Measurements from ENCODE around the gene ULK3.

ULK3 gene

GRCh38 chr15:74821091-74821789 lies 21.7 kb downstream of the ULK3 start:
- no peak for DNase-seq

- DNase-seq, result no peak
Observed at GRCh38 chr15:74820056-74820455, 22.9 kb downstream of the ULK3 start.

- DNase-seq, result no peak
Observed at GRCh38 chr15:74817370-74817737, 25.6 kb downstream of the ULK3 start.

GRCh38 chr15:74816624-74817369 lies 26.2 kb downstream of the ULK3 start:
- DNase-seq, result no peak

- no peak for DNase-seq
Observed at GRCh38 chr15:74815961-74816360, 27.0 kb downstream of the ULK3 start.

GRCh38 chr15:74815121-74815934 lies 27.6 kb downstream of the ULK3 start:
- DNase-seq, result no peak

GRCh38 chr15:74812533-74812932 lies 30.4 kb downstream of the ULK3 start, which contains the start of gene LMAN1L:
TSS of gene LMAN1L (plus strand) at chr15:74812835. CDS start at chr15:74812855, 20 bp downstream.
- DNase-seq, result no peak

- no peak for DNase-seq
Observed at GRCh38 chr15:74809956-74810355, 33.0 kb downstream of the ULK3 start.

- DNase-seq, result no peak
Observed at GRCh38 chr15:74809242-74809641, 33.7 kb downstream of the ULK3 start.

GRCh38 chr15:74808840-74809229 lies 34.1 kb downstream of the ULK3 start:
- no peak for DNase-seq

GRCh38 chr15:74808078-74808839 lies 34.7 kb downstream of the ULK3 start:
- no peak for DNase-seq

GRCh38 chr15:74807282-74807681 lies 35.7 kb downstream of the ULK3 start:
- DNase-seq, result no peak

GRCh38 chr15:74804935-74805334 lies 38.0 kb downstream of the ULK3 start:
- DNase-seq, result no peak

- DNase-seq, result no peak
Observed at GRCh38 chr15:74802862-74803447, 40.0 kb downstream of the ULK3 start.

GRCh38 chr15:74802290-74802689 lies 40.7 kb downstream of the ULK3 start:
- DNase-seq, result no peak

GRCh38 chr15:74801311-74801997 lies 41.5 kb downstream of the ULK3 start:
- no peak for DNase-seq

- DNase-seq, result no peak
Observed at GRCh38 chr15:74800559-74801094, 42.3 kb downstream of the ULK3 start.

- DNase-seq, result peak; percentile 88
Observed at GRCh38 chr15:74799856-74800558, 42.9 kb downstream of the ULK3 start.

- DNase-seq, result no peak
Observed at GRCh38 chr15:74799255-74799855, 43.6 kb downstream of the ULK3 start.

Measured in activated CD4-positive, CD25-positive, alpha-beta regulatory T cell treated with anti-CD3 and anti-CD28 coated beads, Interleukin-2, amount 50 U/mL, for 72 hours (primary cell).